IPS-18c (cell line): ENCODE measurements around the gene ZBTB16.

Experiments used
- H3K4me3 ChIP-seq: 2 replicates; pipeline ENCODE4 v1.7.0; 2013; ENCODE audit warnings: low read depth, mild to moderate bottlenecking, low read length, moderate library complexity; ENCODE audit not compliant: insufficient read depth
- H3K9me3 ChIP-seq: one replicate; pipeline ENCODE4 v1.6.1; 2013; ENCODE audit warnings: mild to moderate bottlenecking, low read length, moderate library complexity; ENCODE audit not compliant: control insufficient read depth, insufficient read depth

Gene ZBTB16

GRCh38 chr11:114284914-114285313, 225.4 kb downstream of the ZBTB16 start:
- Histone ChIP-seq H3K9me3 (no peaks in the 10 kb centered on the region), H3K4me3 (no peak overlapping the region)

GRCh38 chr11:114285599-114285998, 226.1 kb downstream of the ZBTB16 start:
- Histone ChIP-seq H3K4me3 (no peak overlapping the region), H3K9me3 (no peaks in the 10 kb centered on the region)

GRCh38 chr11:114286229-114286628, 226.7 kb downstream of the ZBTB16 start:
- Histone ChIP-seq H3K9me3 (no peaks in the 10 kb centered on the region), H3K4me3 (no peak overlapping the region)

GRCh38 chr11:114287154-114287553, 227.6 kb downstream of the ZBTB16 start:
- Histone ChIP-seq H3K9me3 (no peaks in the 10 kb centered on the region), H3K4me3 (no peak overlapping the region)

GRCh38 chr11:114288136-114288535, 228.6 kb downstream of the ZBTB16 start:
- no peak overlapping the region for H3K4me3 ChIP-seq
- H3K9me3 ChIP-seq: no peaks in the 10 kb centered on the region

GRCh38 chr11:114289779-114290178, 230.3 kb downstream of the ZBTB16 start:
- H3K9me3 ChIP-seq: no peaks in the 10 kb centered on the region
- H3K4me3 ChIP-seq: no peak overlapping the region

GRCh38 chr11:114290503-114291235, 231.2 kb downstream of the ZBTB16 start:
- Histone ChIP-seq H3K9me3 (no peaks in the 10 kb centered on the region), H3K4me3 (no peak overlapping the region)

GRCh38 chr11:114291381-114291780, 231.9 kb downstream of the ZBTB16 start:
- Histone ChIP-seq H3K4me3 (no peak overlapping the region), H3K9me3 (no peaks in the 10 kb centered on the region)

GRCh38 chr11:114291842-114292680, 232.6 kb downstream of the ZBTB16 start:
- H3K4me3 ChIP-seq: no peak overlapping the region

GRCh38 chr11:114293201-114293711, 233.7 kb downstream of the ZBTB16 start:
- H3K9me3 ChIP-seq: no peaks in the 10 kb centered on the region
- no peak overlapping the region for H3K4me3 ChIP-seq

More at GRCh38 chr11:114291842-114292680, 232.6 kb downstream of the ZBTB16 start:
- H3K9me3 ChIP-seq: no peaks in the 10 kb centered on the region

- no peak within 1 kb of the TSS for H3K4me3 ChIP-seq
- no peaks in the 10 kb centered on the region for H3K9me3 ChIP-seq
These were observed 236.4 kb downstream of the ZBTB16 start, which contains the start of gene NNMT for GRCh38 chr11:114295676-114296604. Gene NNMT (plus strand): TSS chr11:114296399. CDS start chr11:114296557, 158 bp downstream.

GRCh38 chr11:114296605-114297372, 237.3 kb downstream of the ZBTB16 start:
- H3K4me3 ChIP-seq: no peak overlapping the region
- H3K9me3 ChIP-seq: no peaks in the 10 kb centered on the region

GRCh38 chr11:114297806-114298709, 238.5 kb downstream of the ZBTB16 start:
- Histone ChIP-seq H3K9me3 (no peaks in the 10 kb centered on the region), H3K4me3 (no peak overlapping the region)

GRCh38 chr11:114298710-114299109, 239.2 kb downstream of the ZBTB16 start:
- no peaks in the 10 kb centered on the region for H3K9me3 ChIP-seq
- H3K4me3 ChIP-seq: no peak overlapping the region
